HG03066 (cell line): Measurements from ENCODE around the gene TIMP1.

Source experiments
- ATAC-seq: cut with Tn5 transposase; IDR thresholded peaks from one replicate; pipeline ENCODE4 v1.9.1; 2021; ENCODE audit warnings: low read depth; ENCODE audit not compliant: unreplicated experiment

Gene TIMP1

GRCh38 chrX:47572773-47573340 lies 9.4 kb upstream of the TIMP1 start:
- ATAC-seq: no peak

- ATAC-seq: no peak
Observed at GRCh38 chrX:47573341-47574075, 8.7 kb upstream of the TIMP1 start.

GRCh38 chrX:47574076-47574546 lies 8.1 kb upstream of the TIMP1 start:
- no peak for ATAC-seq

GRCh38 chrX:47574547-47575301 lies 7.5 kb upstream of the TIMP1 start:
- no peak for ATAC-seq

GRCh38 chrX:47576021-47576898 lies 6.0 kb upstream of the TIMP1 start:
- ATAC-seq: no peak

- ATAC-seq: no peak
Observed at GRCh38 chrX:47577424-47577823, 4.8 kb upstream of the TIMP1 start.

GRCh38 chrX:47577901-47578300 lies 4.3 kb upstream of the TIMP1 start:
- no peak for ATAC-seq

- no peak for ATAC-seq
Observed at GRCh38 chrX:47578692-47579091, 3.5 kb upstream of the TIMP1 start.

- no peak for ATAC-seq
Observed at GRCh38 chrX:47579537-47579936, 2.7 kb upstream of the TIMP1 start.

GRCh38 chrX:47583240-47583861 lies 1.1 kb downstream of the TIMP1 start:
- ATAC-seq: no peak

- ATAC-seq: no peak
Observed at GRCh38 chrX:47584714-47585113, 2.5 kb downstream of the TIMP1 start.

GRCh38 chrX:47585273-47585672 lies 3.0 kb downstream of the TIMP1 start:
- ATAC-seq: no peak

GRCh38 chrX:47586043-47586787 lies 4.0 kb downstream of the TIMP1 start:
- ATAC-seq: no peak

GRCh38 chrX:47587091-47587891 lies 5.1 kb downstream of the TIMP1 start:
- no peak for ATAC-seq

GRCh38 chrX:47587906-47588735 lies 5.9 kb downstream of the TIMP1 start:
- no peak for ATAC-seq

- ATAC-seq: no peak
Observed at GRCh38 chrX:47590984-47591383, 8.7 kb downstream of the TIMP1 start.

GRCh38 chrX:47593522-47593921 lies 11.3 kb downstream of the TIMP1 start:
- ATAC-seq: no peak

GRCh38 chrX:47595716-47596251 lies 13.5 kb downstream of the TIMP1 start:
- ATAC-seq: no peak
